ENCODE results near the gene CRYL1.

The CRYL1 gene

GRCh38 chr13:20370815-20371421, 154.7 kb downstream of the CRYL1 start:
- no peak for DNase-seq (ENCODE audit: low read depth)

GRCh38 chr13:20369886-20370361, 155.7 kb downstream of the CRYL1 start:
- no peak for DNase-seq (ENCODE audit: low read depth)

- DNase-seq (ENCODE audit: low read depth), result no peak
Observed at GRCh38 chr13:20366056-20366455, 159.6 kb downstream of the CRYL1 start.

- DNase-seq (ENCODE audit: low read depth), result no peak
Observed at GRCh38 chr13:20363603-20364002, 162.1 kb downstream of the CRYL1 start.

- no peak for DNase-seq (ENCODE audit: low read depth)
Observed at GRCh38 chr13:20363172-20363571, 162.5 kb downstream of the CRYL1 start.

- DNase-seq (ENCODE audit: low read depth), result no peak
Observed at GRCh38 chr13:20362484-20363041, 163.1 kb downstream of the CRYL1 start.

- peak; percentile 44 for DNase-seq (ENCODE audit: low read depth)
Observed at GRCh38 chr13:20360835-20361412, 164.7 kb downstream of the CRYL1 start.

GRCh38 chr13:20360041-20360491, 165.6 kb downstream of the CRYL1 start:
- peak; percentile 61 for DNase-seq (ENCODE audit: low read depth)

- DNase-seq (ENCODE audit: low read depth), result peak; percentile 100
Observed at GRCh38 chr13:20359335-20359734, 166.3 kb downstream of the CRYL1 start.

GRCh38 chr13:20358022-20358421, 167.6 kb downstream of the CRYL1 start:
- no peak for DNase-seq (ENCODE audit: low read depth)

- DNase-seq (ENCODE audit: low read depth), result peak; percentile 70
Observed at GRCh38 chr13:20356444-20356843, 169.2 kb downstream of the CRYL1 start.

GRCh38 chr13:20354722-20355121, 170.9 kb downstream of the CRYL1 start:
- no peak for DNase-seq (ENCODE audit: low read depth)

GRCh38 chr13:20353973-20354372, 171.7 kb downstream of the CRYL1 start:
- DNase-seq (ENCODE audit: low read depth), result peak; percentile 88
